ENCODE measurements around the gene KRT32. TPM values are rescaled to one million over a fixed set of nuclear protein-coding genes. Genes with fewer than 3 reads are reported as not detected.

The KRT32 gene
- total RNA-seq, 1 experiment from 2014 or later = 0.42 TPM

- Histone ChIP-seq H3K4me3 (replicated peaks in 1 of 2; ENCODE audit: low read depth in 1 of 2, low read length in 2 of 2) (no peak overlapping the region), H3K9ac (ENCODE audit: low read length) (no peak overlapping the region), H3K4me1 (ENCODE audit: control insufficient read depth in 1 of 2, insufficient read depth in 2 of 2, low read length in 2 of 2) (peaks cover 0 to 3% of the 10 kb centered on the region in 2 experiments; a peak in 2 of 4 replicates), H3K79me2 (ENCODE audit: insufficient read depth, low read length) (no peaks in the 10 kb centered on the region), H4K20me1 (ENCODE audit: insufficient read depth) (no peaks in the 10 kb centered on the region), H3K27ac (ENCODE audit: low read depth, low read length) (no peak overlapping the region), H3K27me3 (ENCODE audit: insufficient read depth, low read length) (no peaks in the 10 kb centered on the region), H2AFZ (ENCODE audit: low read depth, low read length, poor library complexity, severe bottlenecking) (no peak overlapping the region), H3K36me3 (ENCODE audit: control insufficient read depth in 1 of 2, insufficient read depth in 2 of 2, low read length in 2 of 2) (no peaks in the 10 kb centered on the region), H3K9me3 (ENCODE audit: control insufficient read depth in 1 of 2, insufficient read depth in 1 of 2, low read depth in 1 of 2, low read length in 2 of 2) (no peaks in the 10 kb centered on the region), H3K4me2 (ENCODE audit: low read length) (no peak overlapping the region), H3K9me2 (ENCODE audit: insufficient read depth) (no peaks in the 10 kb centered on the region)
- TF ChIP-seq JUND (IDR thresholded peaks at IDR 0.05) (no peak), SRF (IDR thresholded peaks at IDR 0.05; ENCODE audit: low read depth) (no peak), SP1 (IDR thresholded peaks at IDR 0.05; ENCODE audit: low read depth) (no peak), YY1 (IDR thresholded peaks at IDR 0.05; ENCODE audit: extremely low read depth, insufficient replicate concordance, low read depth, low read length) (no peak), SIN3A (IDR thresholded peaks at IDR 0.05; ENCODE audit: low read depth) (no peak), ZFX (IDR thresholded peaks at IDR 0.05) (no peak), CBX3 (IDR thresholded peaks at IDR 0.05; ENCODE audit: low read depth) (no peak), POLR2A (IDR thresholded peaks at IDR 0.05; ENCODE audit: borderline replicate concordance, extremely low read depth, insufficient read depth, insufficient read length) (no peak), ELF1 (IDR thresholded peaks at IDR 0.05; ENCODE audit: borderline replicate concordance, low read depth) (no peak), EZH2phosphoT487 (IDR thresholded peaks at IDR 0.05; ENCODE audit: borderline replicate concordance) (no peak), ZNF274 (IDR thresholded peaks at IDR 0.05; ENCODE audit: low read depth, low read length) (no peak), TCF7L2 (IDR thresholded peaks at IDR 0.05; ENCODE audit: borderline replicate concordance, extremely low read depth, insufficient read depth, insufficient read length) (no peak)
- TF ChIP-seq, protein P1, sequence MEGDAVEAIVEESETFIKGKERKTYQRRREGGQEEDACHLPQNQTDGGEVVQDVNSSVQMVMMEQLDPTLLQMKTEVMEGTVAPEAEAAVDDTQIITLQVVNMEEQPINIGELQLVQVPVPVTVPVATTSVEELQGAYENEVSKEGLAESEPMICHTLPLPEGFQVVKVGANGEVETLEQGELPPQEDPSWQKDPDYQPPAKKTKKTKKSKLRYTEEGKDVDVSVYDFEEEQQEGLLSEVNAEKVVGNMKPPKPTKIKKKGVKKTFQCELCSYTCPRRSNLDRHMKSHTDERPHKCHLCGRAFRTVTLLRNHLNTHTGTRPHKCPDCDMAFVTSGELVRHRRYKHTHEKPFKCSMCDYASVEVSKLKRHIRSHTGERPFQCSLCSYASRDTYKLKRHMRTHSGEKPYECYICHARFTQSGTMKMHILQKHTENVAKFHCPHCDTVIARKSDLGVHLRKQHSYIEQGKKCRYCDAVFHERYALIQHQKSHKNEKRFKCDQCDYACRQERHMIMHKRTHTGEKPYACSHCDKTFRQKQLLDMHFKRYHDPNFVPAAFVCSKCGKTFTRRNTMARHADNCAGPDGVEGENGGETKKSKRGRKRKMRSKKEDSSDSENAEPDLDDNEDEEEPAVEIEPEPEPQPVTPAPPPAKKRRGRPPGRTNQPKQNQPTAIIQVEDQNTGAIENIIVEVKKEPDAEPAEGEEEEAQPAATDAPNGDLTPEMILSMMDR (IDR thresholded peaks at IDR 0.05 in 2 of 3, conservative IDR thresholded peaks at IDR 0.05 in 1 of 3; ENCODE audit: borderline replicate concordance in 1 of 3, insufficient read depth in 1 of 3, low read depth in 2 of 3, low read length in 2 of 3) = no peak
- TF ChIP-seq, protein P2, sequence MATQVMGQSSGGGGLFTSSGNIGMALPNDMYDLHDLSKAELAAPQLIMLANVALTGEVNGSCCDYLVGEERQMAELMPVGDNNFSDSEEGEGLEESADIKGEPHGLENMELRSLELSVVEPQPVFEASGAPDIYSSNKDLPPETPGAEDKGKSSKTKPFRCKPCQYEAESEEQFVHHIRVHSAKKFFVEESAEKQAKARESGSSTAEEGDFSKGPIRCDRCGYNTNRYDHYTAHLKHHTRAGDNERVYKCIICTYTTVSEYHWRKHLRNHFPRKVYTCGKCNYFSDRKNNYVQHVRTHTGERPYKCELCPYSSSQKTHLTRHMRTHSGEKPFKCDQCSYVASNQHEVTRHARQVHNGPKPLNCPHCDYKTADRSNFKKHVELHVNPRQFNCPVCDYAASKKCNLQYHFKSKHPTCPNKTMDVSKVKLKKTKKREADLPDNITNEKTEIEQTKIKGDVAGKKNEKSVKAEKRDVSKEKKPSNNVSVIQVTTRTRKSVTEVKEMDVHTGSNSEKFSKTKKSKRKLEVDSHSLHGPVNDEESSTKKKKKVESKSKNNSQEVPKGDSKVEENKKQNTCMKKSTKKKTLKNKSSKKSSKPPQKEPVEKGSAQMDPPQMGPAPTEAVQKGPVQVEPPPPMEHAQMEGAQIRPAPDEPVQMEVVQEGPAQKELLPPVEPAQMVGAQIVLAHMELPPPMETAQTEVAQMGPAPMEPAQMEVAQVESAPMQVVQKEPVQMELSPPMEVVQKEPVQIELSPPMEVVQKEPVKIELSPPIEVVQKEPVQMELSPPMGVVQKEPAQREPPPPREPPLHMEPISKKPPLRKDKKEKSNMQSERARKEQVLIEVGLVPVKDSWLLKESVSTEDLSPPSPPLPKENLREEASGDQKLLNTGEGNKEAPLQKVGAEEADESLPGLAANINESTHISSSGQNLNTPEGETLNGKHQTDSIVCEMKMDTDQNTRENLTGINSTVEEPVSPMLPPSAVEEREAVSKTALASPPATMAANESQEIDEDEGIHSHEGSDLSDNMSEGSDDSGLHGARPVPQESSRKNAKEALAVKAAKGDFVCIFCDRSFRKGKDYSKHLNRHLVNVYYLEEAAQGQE (IDR thresholded peaks at IDR 0.05; ENCODE audit: low read depth) = no peak
- TF ChIP-seq, protein P3, sequence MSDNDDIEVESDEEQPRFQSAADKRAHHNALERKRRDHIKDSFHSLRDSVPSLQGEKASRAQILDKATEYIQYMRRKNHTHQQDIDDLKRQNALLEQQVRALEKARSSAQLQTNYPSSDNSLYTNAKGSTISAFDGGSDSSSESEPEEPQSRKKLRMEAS (IDR thresholded peaks at IDR 0.05) = no peak
- TF ChIP-seq, protein P4, sequence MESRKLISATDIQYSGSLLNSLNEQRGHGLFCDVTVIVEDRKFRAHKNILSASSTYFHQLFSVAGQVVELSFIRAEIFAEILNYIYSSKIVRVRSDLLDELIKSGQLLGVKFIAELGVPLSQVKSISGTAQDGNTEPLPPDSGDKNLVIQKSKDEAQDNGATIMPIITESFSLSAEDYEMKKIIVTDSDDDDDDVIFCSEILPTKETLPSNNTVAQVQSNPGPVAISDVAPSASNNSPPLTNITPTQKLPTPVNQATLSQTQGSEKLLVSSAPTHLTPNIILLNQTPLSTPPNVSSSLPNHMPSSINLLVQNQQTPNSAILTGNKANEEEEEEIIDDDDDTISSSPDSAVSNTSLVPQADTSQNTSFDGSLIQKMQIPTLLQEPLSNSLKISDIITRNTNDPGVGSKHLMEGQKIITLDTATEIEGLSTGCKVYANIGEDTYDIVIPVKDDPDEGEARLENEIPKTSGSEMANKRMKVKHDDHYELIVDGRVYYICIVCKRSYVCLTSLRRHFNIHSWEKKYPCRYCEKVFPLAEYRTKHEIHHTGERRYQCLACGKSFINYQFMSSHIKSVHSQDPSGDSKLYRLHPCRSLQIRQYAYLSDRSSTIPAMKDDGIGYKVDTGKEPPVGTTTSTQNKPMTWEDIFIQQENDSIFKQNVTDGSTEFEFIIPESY (IDR thresholded peaks at IDR 0.05; ENCODE audit: extremely low read depth, insufficient replicate concordance, low read length) = no peak
- ChIA-PET POLR2A (no interaction called here), RAD21 (ENCODE audit: low non-redundant PET in 1 of 2, low total read pairs in 2 of 2, uncharacterized antibody in 2 of 2, unreplicated experiment in 2 of 2) (no interaction called here), CTCF (no interaction called here)
- DNase-seq (ENCODE audit: low read depth, low spot score) = no peak
- intact Hi-C loops (cut with micrococcal nuclease) = no loop called here
- no TSS peak for BruUV-seq (replicated peaks)
- no peak for ATAC-seq
Observed at GRCh38 chr17:41484920-41485904, 18.0 kb upstream of the KRT32 start.
